ENCODE data around the gene PDXK.

DNA sequence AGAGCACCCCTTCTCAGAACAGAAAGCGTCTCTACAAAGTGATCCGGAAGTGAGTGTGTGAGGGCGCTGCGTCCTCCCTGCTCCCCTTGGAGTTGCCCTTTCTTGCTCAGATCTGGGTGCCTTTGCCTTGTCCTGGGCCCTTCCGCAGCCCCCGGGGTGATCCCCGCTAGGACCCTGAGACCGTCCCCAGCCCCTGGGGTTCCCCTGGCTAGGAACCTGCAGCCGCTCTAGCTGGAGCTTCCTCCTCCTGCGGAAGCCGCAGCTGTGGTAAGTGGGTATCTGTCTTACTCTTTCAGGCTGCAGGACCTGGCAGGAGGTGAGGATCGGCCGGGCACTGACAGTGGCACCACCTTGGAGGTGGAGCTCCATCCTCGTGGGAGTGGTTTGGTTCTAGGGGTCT is 81.6 kb downstream of the PDXK start:
- TF ChIP-seq EZH2 (IDR thresholded peaks at IDR 0.05; ENCODE audit: borderline replicate concordance), result no peak
- TF ChIP-seq, protein P1, sequence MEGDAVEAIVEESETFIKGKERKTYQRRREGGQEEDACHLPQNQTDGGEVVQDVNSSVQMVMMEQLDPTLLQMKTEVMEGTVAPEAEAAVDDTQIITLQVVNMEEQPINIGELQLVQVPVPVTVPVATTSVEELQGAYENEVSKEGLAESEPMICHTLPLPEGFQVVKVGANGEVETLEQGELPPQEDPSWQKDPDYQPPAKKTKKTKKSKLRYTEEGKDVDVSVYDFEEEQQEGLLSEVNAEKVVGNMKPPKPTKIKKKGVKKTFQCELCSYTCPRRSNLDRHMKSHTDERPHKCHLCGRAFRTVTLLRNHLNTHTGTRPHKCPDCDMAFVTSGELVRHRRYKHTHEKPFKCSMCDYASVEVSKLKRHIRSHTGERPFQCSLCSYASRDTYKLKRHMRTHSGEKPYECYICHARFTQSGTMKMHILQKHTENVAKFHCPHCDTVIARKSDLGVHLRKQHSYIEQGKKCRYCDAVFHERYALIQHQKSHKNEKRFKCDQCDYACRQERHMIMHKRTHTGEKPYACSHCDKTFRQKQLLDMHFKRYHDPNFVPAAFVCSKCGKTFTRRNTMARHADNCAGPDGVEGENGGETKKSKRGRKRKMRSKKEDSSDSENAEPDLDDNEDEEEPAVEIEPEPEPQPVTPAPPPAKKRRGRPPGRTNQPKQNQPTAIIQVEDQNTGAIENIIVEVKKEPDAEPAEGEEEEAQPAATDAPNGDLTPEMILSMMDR (IDR thresholded peaks at IDR 0.05; ENCODE audit: poor library complexity), result no peak
- TF ChIP-seq EZH2phosphoT487 (IDR thresholded peaks at IDR 0.05; ENCODE audit: low read depth, severe bottlenecking, unreplicated experiment), result no peak
